Activated CD4-positive, alpha-beta T cell treated with anti-CD3 and anti-CD28 coated beads, Interleukin-2, amount 50 U/mL, for 1 hour (primary cell): ENCODE data around the gene SLCO4A1.

Source experiments
- DNase-seq: peaks from one replicate; pipeline ENCODE4 v3.0.0-alpha.2; 2020

The SLCO4A1 gene

GRCh38 chr20:62652894-62653305 lies 10.6 kb downstream of the SLCO4A1 start:
- DNase-seq: no peak

- no peak for DNase-seq
These were observed 11.1 kb downstream of the SLCO4A1 start for GRCh38 chr20:62653373-62653772.

- no peak for DNase-seq
These were observed 11.8 kb downstream of the SLCO4A1 start for GRCh38 chr20:62653951-62654685.

GRCh38 chr20:62655282-62656196 lies 13.2 kb downstream of the SLCO4A1 start:
- DNase-seq: no peak

- DNase-seq: no peak
These were observed 14.1 kb downstream of the SLCO4A1 start for GRCh38 chr20:62656197-62656918.

GRCh38 chr20:62656919-62657588 lies 14.8 kb downstream of the SLCO4A1 start:
- DNase-seq: no peak

- no peak for DNase-seq
These were observed 15.3 kb downstream of the SLCO4A1 start for GRCh38 chr20:62657589-62657942.

GRCh38 chr20:62657956-62658355 lies 15.7 kb downstream of the SLCO4A1 start:
- DNase-seq: no peak

GRCh38 chr20:62658593-62659178 lies 16.4 kb downstream of the SLCO4A1 start:
- no peak for DNase-seq

- DNase-seq: no peak
These were observed 17.4 kb downstream of the SLCO4A1 start for GRCh38 chr20:62659488-62660239.

GRCh38 chr20:62660240-62660615 lies 17.9 kb downstream of the SLCO4A1 start:
- DNase-seq: no peak

- DNase-seq: no peak
These were observed 18.5 kb downstream of the SLCO4A1 start for GRCh38 chr20:62660768-62661167.

GRCh38 chr20:62661647-62662046 lies 19.3 kb downstream of the SLCO4A1 start:
- no peak for DNase-seq

- no peak for DNase-seq
These were observed 20.1 kb downstream of the SLCO4A1 start for GRCh38 chr20:62662422-62662821.

- DNase-seq: no peak
These were observed 21.1 kb downstream of the SLCO4A1 start for GRCh38 chr20:62663145-62664018.

GRCh38 chr20:62664019-62664971 lies 22.0 kb downstream of the SLCO4A1 start:
- no peak for DNase-seq

- DNase-seq: no peak
These were observed 23.0 kb downstream of the SLCO4A1 start for GRCh38 chr20:62665153-62665754.

- DNase-seq: no peak
These were observed 23.8 kb downstream of the SLCO4A1 start for GRCh38 chr20:62665826-62666735.
